Choroid plexus epithelial cell (primary cell): ENCODE measurements around the gene SNX4.

Experiments
- DNase-seq: peaks from one replicate; pipeline ENCODE4 v3.0.0-alpha.2; 2010; ENCODE audit warnings: low read depth
- H3K4me3 ChIP-seq: 2 replicates; pipeline ENCODE4 v1.5.1; 2011; ENCODE audit warnings: low read depth, mild to moderate bottlenecking, control low read depth, low read length, moderate library complexity
- TF ChIP-seq, protein P1 (sequence below): conservative IDR thresholded peaks from 2 replicates; pipeline ENCODE4 v1.5.1; 2011; ENCODE audit warnings: low read depth, mild to moderate bottlenecking, control low read depth, inconsistent platforms, low read length, moderate library complexity

Gene SNX4

GRCh38 chr3:125431912-125432790 lies 87.9 kb downstream of the SNX4 start:
- DNase-seq = peak; percentile 21
- TF ChIP-seq, protein P1, sequence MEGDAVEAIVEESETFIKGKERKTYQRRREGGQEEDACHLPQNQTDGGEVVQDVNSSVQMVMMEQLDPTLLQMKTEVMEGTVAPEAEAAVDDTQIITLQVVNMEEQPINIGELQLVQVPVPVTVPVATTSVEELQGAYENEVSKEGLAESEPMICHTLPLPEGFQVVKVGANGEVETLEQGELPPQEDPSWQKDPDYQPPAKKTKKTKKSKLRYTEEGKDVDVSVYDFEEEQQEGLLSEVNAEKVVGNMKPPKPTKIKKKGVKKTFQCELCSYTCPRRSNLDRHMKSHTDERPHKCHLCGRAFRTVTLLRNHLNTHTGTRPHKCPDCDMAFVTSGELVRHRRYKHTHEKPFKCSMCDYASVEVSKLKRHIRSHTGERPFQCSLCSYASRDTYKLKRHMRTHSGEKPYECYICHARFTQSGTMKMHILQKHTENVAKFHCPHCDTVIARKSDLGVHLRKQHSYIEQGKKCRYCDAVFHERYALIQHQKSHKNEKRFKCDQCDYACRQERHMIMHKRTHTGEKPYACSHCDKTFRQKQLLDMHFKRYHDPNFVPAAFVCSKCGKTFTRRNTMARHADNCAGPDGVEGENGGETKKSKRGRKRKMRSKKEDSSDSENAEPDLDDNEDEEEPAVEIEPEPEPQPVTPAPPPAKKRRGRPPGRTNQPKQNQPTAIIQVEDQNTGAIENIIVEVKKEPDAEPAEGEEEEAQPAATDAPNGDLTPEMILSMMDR = no peak

GRCh38 chr3:125431391-125431790 lies 88.6 kb downstream of the SNX4 start:
- peak; percentile 11 for DNase-seq
- H3K4me3 ChIP-seq = no peak overlapping the region
- TF ChIP-seq, protein P1 = no peak

More at GRCh38 chr3:125431912-125432790, 87.9 kb downstream of the SNX4 start:
- no peak overlapping the region for H3K4me3 ChIP-seq

GRCh38 chr3:125428216-125428830 lies 91.7 kb downstream of the SNX4 start:
- H3K4me3 ChIP-seq = no peak overlapping the region
- TF ChIP-seq, protein P1 = no peak
- no peak for DNase-seq

GRCh38 chr3:125418306-125418705 lies 101.7 kb downstream of the SNX4 start:
- no peak overlapping the region for H3K4me3 ChIP-seq
- TF ChIP-seq, protein P1 = no peak
- DNase-seq = no peak

DNA sequence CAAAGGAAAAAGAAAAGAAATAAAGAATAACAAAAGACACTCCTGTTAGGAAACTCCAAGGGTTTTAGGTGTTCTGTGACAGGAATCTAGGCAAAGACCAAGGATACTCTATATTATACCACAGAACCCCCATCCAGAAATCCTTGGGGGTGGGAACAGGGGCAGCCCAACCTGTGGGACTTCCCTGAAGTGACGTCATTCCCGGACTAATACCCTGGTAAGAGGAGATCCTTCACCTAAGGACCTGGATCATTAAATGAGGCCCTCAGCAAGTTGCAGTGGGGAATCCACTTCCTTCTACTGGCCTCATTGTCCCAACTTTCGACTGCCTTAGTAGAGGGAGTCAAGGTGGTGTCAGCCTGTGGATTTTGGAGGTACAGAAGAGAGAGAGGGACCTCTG lies 103.8 kb downstream of the SNX4 start:
- DNase-seq = no peak
- no peak overlapping the region for H3K4me3 ChIP-seq

GRCh38 chr3:125414669-125415068 lies 105.3 kb downstream of the SNX4 start:
- H3K4me3 ChIP-seq = no peak overlapping the region

More for the DNA sequence above, 103.8 kb downstream of the SNX4 start:
- TF ChIP-seq, protein P1 = no peak

More at GRCh38 chr3:125414669-125415068, 105.3 kb downstream of the SNX4 start:
- no peak for DNase-seq
- TF ChIP-seq, protein P1 = no peak
